GM18498 (cell line): ENCODE data around the gene TRIM34.
A peak's percentile ranks its signal among the peaks of the same experiment; 100 is the strongest.
"Not testable (repeated sequence)": the region's sequence is repeated elsewhere in the genome, so short reads cannot be mapped to it uniquely, and the experiment has no call there.

ENCODE experiments used
- ATAC-seq: cut with Tn5 transposase; IDR thresholded peaks from one replicate; pipeline ENCODE4 v1.9.1; 2021; ENCODE audit warnings: mild to moderate bottlenecking, moderate library complexity; ENCODE audit not compliant: unreplicated experiment

TRIM34 gene

DNA sequence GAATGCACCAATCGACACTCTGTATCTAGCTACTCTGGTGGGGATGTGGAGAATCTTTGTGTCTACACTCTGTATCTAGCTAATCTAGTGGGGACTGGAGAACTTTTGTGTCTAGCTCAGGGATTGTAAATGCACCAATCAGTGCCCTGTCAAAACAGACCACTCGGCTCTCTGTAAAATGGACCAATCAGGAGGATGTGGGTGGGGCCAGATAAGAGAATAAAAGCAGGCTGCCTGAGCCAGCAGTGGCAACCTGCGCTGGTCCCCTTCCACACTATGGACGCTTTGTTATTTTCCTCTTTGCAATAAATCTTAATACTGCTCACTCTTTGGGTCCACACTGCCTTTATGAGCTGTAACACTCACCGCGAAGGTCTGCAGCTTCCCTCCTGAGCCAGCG is 58.8 kb downstream of the TRIM34 start:
- ATAC-seq, result not testable (repeated sequence)

DNA sequence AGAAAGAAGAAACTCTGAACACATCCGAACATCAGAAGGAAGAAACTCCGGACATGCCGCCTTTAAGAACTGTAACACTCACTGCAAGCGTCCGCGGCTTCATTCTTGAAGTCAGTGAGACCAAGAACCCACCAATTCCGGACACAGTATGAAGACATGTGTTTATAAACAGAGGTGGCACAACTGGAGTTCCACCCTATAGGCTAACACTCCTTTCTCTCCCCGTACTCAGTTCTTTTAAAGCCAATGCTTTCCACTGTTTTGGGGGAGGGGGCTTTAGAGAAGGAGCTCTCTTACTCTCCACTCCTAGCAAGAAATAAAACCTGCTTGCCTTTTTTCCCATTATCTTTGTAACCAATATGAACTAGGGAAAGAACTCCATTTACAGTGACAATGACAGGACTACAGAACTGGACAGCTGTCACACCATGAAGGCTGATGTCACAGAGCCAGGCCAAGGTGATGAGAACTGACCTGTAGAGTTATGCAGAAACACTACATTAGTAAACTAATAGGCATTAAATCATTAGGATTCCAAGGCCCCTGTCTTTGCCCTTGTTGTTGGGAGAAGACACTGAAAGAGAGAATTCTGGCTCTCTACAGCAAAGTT is 59.3 kb downstream of the TRIM34 start:
- ATAC-seq, result peak; percentile 30

DNA sequence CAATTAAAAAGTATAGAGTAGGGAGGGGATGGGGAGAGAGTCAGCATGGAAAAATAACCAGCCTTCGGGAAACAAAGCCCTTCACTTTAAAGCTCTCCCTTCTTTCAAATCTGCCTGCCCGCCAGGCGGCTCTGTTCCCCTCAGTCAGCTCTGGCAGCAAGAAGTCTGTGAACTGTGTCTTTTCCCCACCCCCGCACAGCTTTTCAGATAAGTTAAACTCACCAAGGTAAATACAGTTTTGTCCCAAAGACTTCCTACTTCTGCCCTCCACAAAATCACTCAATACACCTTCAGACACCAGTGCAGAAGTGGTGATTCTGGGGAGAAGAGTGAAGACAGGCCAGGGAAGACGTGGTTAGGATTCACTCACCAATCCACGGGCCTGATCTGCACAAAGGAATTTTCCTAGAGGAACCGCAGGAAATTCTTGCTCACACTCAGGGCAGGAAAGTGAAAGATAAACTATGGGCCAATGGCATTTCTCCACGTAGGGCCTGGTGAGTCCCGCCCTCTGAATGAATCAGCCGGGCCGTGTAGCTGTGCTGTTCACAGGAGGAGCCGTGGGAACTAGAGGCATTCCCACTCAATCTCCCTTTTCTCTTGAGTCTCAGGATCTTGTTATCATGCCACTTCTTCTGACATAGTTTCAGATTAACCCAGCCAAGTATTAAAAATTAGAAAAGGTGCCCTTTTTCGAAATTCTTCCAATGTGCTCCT is 60.0 kb downstream of the TRIM34 start, which contains the start of gene TRIM5:
TSS of gene TRIM5 (minus strand) at position 429 of the 717 bp plus-strand sequence. CDS start 4,897 bp downstream, outside the sequence.
- peak; percentile 77 for ATAC-seq

DNA sequence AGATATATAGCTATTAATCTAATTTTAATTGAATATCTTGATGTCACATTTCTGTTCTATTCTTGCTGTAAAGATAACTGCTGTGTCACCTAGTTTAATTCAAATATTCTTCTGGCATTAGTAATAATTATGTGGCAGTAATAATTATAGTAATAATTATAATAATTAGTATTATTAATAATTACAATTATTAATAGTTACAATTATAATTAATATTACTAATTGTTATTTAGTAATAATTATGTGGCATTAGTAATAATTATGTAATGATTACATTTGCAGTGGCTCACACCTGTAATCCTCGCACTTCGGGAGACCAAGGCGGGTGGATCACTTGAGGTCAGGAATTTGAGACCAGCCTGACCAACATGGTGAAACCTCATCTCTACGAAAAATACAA is 61.6 kb downstream of the TRIM34 start:
- no peak for ATAC-seq

DNA sequence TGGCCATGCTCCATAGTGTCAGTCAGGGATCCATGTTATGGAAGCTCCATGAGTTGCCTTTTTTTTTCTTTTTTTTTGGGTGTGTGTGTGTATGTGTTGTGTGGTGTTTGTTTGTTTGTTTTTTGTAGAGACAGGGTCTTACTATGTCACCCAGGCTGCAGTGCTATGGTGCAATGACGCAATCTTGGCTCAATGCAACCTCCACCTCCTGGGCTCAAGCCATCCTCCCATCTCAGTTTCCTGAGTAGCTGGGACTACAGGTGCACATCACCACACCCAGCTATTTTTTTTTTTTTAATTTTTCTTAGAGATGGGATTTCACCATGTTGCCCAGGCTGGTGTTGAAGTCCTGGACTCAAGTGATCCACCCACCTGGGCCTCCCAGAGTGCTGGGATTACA is 63.7 kb downstream of the TRIM34 start:
- ATAC-seq, result no peak

DNA sequence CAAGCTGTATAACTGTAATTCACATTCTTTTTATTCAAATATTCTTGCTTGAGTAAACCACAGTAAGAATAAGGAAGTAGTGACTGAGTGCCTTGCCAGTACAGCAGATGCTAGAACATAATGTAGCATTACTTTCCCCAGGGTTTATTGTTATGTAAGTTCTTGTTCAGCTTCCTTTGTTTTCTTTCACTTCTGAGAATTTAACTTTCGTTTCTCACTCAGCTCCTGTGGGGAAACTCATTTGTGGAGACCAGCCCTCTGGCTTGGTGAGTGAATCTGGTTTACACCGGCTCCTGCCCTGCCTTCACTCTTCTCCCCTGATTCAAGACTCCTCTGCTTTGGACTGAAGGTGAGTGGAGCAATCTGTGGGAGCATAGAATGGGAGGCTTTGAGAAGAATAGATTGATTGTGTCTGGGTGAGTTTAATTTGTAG is 64.8 kb downstream of the TRIM34 start, which contains the start of gene TRIM22:
TSS of gene TRIM22 (plus strand) at position 240 of the 433 bp plus-strand sequence. CDS start 6,443 bp downstream, outside the sequence.
- peak; percentile 75 for ATAC-seq

DNA sequence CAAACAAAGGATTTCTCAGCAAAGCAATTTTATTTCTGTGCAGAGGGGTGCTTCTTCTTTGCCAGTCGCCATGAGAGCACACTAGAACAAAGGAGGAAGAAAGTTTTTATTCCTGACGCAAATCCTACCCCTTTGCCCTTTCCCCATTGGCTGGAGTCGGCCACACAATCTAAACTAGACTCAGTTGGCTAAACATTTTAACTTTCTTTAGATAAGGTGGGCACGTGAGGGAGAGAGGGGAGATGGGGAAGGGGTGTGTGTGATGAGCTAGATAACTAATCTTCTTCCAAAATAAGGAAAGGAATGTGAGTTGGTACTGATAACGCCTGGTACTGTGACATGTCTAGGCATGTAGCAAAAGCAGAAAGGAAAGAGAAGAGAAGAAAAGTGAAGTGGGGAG is 65.4 kb downstream of the TRIM34 start:
- no peak for ATAC-seq

DNA sequence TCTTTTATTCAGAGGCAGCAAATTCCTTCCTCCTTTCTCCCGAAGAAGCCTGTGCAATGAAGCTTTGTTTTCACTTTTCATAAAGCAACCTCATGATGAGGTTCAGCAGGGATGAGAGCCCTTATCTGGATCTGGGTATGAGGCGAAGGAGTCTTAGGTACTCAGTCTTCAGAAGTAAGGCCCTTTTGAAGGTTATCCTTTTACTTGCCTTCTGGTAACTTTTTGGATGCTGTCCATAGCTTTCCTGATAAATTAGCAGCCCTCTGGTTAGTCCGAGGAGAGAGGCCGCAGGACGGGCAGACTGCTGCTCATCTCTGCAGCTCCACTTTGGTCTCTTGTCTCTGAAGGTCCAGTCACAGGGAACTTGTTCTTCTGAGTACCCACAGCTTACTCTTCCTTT is 65.9 kb downstream of the TRIM34 start:
- no peak for ATAC-seq

DNA sequence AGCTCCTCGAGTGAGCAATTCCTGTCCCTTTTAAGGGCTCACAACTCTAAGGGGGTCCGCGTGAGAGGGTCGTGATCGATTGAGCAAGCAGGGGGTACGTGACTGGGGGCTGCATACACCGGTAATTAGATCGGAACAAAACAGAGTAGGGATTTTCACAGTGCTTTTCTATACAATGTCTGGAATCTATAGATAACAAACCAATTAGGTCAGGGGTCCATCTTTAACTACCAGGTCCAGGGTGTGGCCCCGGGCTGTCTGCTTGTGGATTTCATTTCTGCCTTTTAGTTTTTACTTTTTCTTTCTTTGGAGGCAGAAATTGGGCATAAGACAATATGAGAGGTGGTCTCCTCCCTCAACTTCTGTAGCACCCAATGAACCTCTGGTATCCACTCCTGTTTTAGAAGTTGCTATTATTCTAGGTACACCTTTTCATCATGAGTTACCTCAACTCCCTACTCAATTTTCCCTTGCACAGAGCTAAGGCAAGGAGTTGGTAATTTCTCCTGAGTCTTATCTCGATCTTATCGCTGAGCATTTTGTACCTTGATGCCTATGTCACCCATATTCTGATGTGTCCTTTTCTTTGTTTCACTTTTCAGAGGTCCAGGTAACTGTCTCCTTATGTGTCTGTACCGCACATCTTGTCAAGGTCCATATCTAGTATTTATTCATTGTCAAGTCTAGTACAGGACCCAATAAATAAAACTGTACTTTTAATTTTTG is 66.6 kb downstream of the TRIM34 start:
- ATAC-seq, result not testable (repeated sequence)

DNA sequence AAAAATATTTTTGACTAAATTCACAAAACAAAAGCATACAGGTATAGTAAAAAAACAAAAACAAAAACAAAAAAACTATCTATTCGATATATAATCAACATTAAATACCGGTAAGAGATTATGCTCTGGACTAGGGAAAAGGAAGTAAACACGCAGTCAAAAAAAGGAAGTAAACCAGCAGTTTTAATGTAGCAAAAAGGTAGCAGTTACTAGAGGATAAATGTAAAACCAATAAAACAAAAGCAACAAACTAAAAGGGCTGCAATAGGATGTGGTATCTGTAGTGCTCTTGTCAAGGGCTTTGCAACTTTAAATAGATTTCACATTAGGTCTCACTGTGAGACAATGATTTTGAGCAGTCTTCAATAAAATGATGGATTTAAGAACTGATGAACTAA is 67.2 kb downstream of the TRIM34 start:
- no peak for ATAC-seq
